ENCODE data around the gene MRPS23.

DNA sequence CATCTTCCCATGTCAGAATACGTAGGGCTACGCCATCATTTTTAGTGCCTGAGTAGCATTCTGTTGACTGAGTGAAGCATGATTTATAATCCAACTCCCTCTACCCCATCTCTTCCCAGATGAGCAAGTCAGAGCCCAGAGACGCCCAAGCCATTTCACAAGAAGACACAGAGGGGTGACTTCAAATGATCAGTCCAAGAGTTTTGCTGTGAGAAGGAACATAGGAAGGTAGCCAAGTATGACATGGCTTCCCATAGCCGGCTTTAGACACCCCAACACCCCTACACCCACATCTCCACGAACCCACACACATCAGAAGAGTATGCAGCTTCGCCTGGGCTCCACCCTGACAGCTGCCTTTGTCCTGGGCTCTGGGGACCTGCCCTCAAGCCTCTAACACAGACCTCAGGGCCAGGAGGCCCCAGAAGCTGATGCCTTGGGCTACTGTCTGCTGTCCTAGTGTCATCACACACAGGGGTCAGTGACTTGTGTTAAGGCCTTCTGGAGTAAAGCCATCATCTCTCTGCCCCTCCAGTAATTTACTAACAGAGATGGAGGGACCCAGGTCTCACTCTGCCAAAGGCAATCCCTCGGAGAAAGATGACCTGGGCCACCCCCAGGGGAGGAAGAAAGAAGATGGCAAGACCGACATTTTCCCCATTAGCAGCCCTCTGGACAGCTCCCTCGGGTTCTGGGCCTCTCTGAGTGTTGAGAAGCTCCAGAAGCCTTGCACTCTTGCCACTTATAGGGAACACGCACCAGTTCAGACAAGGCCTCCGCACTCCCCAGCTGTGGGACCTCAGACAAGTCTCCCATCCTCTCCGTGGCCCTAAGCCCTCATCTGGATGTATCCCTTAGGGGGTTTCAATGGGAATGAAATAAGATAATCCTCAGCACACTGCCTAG is 38.7 kb upstream of the MRPS23 start:
- TF ChIP-seq CTCF (IDR thresholded peaks at IDR 0.05; ENCODE audit: insufficient read depth, low read length, poor library complexity, severe bottlenecking): no peak
- TF ChIP-seq EZH2phosphoT487 (conservative IDR thresholded peaks at IDR 0.05; ENCODE audit: low read length): no peak

Data from SU-DHL-6 (cell line).